ENCODE results near the gene TMEM62. TPM values are rescaled to one million over a fixed set of nuclear protein-coding genes. Genes with fewer than 3 reads are reported as not detected.

TMEM62 gene
- total and polyA plus RNA-seq, 10 of the 15 experiments (the other 5 are each of a cell fraction or from before 2014, with no cell fraction given), result 7.0 to 26.8 (median 14.9) TPM

DNA sequence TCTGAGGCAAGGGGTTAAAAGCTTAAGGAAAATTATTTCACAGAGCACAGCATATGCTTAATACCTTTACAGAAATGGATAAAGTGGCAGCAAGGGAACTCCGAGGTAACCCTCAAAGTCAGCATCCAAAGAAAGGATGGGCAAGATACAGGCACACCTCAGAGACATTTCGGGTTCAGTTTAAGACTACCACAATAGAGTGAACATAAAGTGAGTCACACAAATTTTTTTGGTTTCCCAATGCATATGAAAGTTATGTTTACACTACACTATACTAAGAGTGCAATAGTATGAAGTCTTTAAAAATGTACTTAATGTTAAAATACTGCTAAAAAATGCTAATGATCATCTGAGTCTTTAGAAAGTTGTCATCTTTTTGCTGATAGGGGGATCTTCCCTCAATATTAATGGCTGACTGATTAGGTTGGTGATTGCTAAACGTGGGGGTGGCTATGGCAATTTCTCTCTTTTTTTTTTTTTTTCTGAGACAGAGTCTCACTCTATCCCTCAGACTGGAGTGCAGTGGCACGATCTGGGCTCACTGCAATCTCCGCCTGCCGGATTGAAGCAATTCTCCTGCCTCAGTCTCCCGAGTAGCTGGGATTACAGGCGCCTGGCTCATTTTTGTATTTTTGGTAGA, 37.6 kb upstream of the TMEM62 start (continued):
- TF ChIP-seq, protein P1, sequence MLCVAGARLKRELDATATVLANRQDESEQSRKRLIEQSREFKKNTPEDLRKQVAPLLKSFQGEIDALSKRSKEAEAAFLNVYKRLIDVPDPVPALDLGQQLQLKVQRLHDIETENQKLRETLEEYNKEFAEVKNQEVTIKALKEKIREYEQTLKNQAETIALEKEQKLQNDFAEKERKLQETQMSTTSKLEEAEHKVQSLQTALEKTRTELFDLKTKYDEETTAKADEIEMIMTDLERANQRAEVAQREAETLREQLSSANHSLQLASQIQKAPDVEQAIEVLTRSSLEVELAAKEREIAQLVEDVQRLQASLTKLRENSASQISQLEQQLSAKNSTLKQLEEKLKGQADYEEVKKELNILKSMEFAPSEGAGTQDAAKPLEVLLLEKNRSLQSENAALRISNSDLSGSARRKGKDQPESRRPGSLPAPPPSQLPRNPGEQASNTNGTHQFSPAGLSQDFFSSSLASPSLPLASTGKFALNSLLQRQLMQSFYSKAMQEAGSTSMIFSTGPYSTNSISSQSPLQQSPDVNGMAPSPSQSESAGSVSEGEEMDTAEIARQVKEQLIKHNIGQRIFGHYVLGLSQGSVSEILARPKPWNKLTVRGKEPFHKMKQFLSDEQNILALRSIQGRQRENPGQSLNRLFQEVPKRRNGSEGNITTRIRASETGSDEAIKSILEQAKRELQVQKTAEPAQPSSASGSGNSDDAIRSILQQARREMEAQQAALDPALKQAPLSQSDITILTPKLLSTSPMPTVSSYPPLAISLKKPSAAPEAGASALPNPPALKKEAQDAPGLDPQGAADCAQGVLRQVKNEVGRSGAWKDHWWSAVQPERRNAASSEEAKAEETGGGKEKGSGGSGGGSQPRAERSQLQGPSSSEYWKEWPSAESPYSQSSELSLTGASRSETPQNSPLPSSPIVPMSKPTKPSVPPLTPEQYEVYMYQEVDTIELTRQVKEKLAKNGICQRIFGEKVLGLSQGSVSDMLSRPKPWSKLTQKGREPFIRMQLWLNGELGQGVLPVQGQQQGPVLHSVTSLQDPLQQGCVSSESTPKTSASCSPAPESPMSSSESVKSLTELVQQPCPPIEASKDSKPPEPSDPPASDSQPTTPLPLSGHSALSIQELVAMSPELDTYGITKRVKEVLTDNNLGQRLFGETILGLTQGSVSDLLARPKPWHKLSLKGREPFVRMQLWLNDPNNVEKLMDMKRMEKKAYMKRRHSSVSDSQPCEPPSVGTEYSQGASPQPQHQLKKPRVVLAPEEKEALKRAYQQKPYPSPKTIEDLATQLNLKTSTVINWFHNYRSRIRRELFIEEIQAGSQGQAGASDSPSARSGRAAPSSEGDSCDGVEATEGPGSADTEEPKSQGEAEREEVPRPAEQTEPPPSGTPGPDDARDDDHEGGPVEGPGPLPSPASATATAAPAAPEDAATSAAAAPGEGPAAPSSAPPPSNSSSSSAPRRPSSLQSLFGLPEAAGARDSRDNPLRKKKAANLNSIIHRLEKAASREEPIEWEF (IDR thresholded peaks at IDR 0.05; ENCODE audit: insufficient replicate concordance, low read depth, low read length), result no peak
- TF ChIP-seq BHLHE40 (IDR thresholded peaks at IDR 0.05; ENCODE audit: borderline replicate concordance in 1 of 2, low read depth in 2 of 2, low read length in 1 of 2) (no peak), GABPA (IDR thresholded peaks at IDR 0.05; ENCODE audit: low read depth) (no peak)

DNA sequence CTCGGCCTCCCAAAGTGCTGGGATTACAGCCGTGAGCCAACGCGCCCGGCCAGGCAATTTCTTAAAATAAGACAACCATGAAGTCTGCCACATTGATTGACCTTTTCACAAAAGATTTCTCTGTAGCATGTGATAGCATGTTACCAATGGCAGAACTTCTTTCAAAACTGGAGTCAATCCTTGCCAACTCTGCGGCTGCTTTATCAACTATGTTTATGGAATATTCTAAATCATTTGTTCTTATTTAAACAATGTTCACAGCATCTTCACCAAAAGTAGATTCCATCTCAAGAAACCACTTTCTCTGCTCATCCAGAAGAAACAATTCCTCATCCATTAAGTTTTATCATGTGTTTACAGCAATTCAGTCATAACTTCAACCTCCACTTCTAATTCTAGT, 37.0 kb upstream of the TMEM62 start:
- no peak for DNase-seq (ENCODE audit: low read depth, low spot score)
- Histone ChIP-seq H3K9ac (ENCODE audit: control insufficient read depth, insufficient read depth, low read length) (no peak overlapping the region), H3K79me2 (ENCODE audit: control insufficient read depth, insufficient read depth, low read length) (peaks cover 14% of the 10 kb centered on the region), H3K4me3 (no peak overlapping the region), H3K27me3 (replicated peaks in 1 of 2; ENCODE audit: control insufficient read depth in 2 of 2, insufficient read depth in 2 of 2, low read length in 1 of 2) (no peaks in the 10 kb centered on the region), H2AFZ (ENCODE audit: control insufficient read depth, low read depth, low read length) (no peak overlapping the region), H3K36me3 (ENCODE audit: control insufficient read depth in 2 of 2, insufficient read depth in 2 of 2, low read length in 1 of 2) (peaks cover 0 to 5% of the 10 kb centered on the region in 2 experiments; a peak in 2 of 4 replicates), H3K4me2 (ENCODE audit: control insufficient read depth, insufficient read depth) (no peak overlapping the region), H4K20me1 (ENCODE audit: control insufficient read depth, insufficient read depth) (no peaks in the 10 kb centered on the region), H3K27ac (ENCODE audit: control insufficient read depth, insufficient read depth) (no peak overlapping the region), H3K4me1 (ENCODE audit: control insufficient read depth, insufficient read depth, low read length) (peaks cover 6% of the 10 kb centered on the region; the same call in 1 of the 2 replicates), H3K9me3 (replicated peaks; ENCODE audit: control insufficient read depth, insufficient read depth, low read length) (no peaks in the 10 kb centered on the region)
- ChIA-PET POLR2A (interaction anchor here (0.6 kb wide), 1 partner anchor 608 kb away, joined by 3 read pairs; no protein-coding TSS in a partner anchor), CTCF (interaction anchor here (0.7 kb wide), 1 partner anchor 108 kb away, joined by 4 read pairs; no protein-coding TSS in a partner anchor), RAD21 (ENCODE audit: unreplicated experiment) (no interaction called here), SMC1A (ENCODE audit: uncharacterized antibody, unreplicated experiment) (no interaction called here)
- intact Hi-C loops (cut with micrococcal nuclease; ENCODE audit: unreplicated experiment), result no loop called here
- ATAC-seq, result no peak
- in situ Hi-C loops (cut with MboI), result no loop called here
- no TSS peak for BruUV-seq (replicated peaks)
- 99% methylated on average over 6 of the region's 6 CpGs for WGBS (ENCODE audit: insufficient coverage, insufficient replicate concordance, low lambda C conversion rate, missing lambda C conversion rate)
- FAIRE-seq, result no peak
- TF ChIP-seq SREBF2 (IDR thresholded peaks at IDR 0.05; ENCODE audit: low read length) (no peak), NFYB (IDR thresholded peaks at IDR 0.05; ENCODE audit: insufficient read depth, low read depth, low read length) (no peak), SUPT20H (IDR thresholded peaks at IDR 0.05; ENCODE audit: borderline replicate concordance, control insufficient read depth, low read depth, low read length) (no peak), EED (IDR thresholded peaks at IDR 0.05; ENCODE audit: low read depth) (no peak), STAT3 (IDR thresholded peaks at IDR 0.05; ENCODE audit: low read depth, low read length) (no peak), POU2F2 (IDR thresholded peaks at IDR 0.05; ENCODE audit: borderline replicate concordance, low read depth, low read length) (no peak), MTA2 (IDR thresholded peaks at IDR 0.05; ENCODE audit: low read depth) (no peak), BHLHE40 (IDR thresholded peaks at IDR 0.05; ENCODE audit: borderline replicate concordance in 1 of 2, low read depth in 2 of 2, low read length in 1 of 2) (no peak), ZNF274 (IDR thresholded peaks at IDR 0.05; ENCODE audit: insufficient read depth, insufficient read length) (no peak), CEBPB (IDR thresholded peaks at IDR 0.05; ENCODE audit: borderline replicate concordance in 1 of 2, low read depth in 2 of 2, low read length in 2 of 2) (no peak), IKZF2 (IDR thresholded peaks at IDR 0.05) (no peak)
- TF ChIP-seq, protein P2, sequence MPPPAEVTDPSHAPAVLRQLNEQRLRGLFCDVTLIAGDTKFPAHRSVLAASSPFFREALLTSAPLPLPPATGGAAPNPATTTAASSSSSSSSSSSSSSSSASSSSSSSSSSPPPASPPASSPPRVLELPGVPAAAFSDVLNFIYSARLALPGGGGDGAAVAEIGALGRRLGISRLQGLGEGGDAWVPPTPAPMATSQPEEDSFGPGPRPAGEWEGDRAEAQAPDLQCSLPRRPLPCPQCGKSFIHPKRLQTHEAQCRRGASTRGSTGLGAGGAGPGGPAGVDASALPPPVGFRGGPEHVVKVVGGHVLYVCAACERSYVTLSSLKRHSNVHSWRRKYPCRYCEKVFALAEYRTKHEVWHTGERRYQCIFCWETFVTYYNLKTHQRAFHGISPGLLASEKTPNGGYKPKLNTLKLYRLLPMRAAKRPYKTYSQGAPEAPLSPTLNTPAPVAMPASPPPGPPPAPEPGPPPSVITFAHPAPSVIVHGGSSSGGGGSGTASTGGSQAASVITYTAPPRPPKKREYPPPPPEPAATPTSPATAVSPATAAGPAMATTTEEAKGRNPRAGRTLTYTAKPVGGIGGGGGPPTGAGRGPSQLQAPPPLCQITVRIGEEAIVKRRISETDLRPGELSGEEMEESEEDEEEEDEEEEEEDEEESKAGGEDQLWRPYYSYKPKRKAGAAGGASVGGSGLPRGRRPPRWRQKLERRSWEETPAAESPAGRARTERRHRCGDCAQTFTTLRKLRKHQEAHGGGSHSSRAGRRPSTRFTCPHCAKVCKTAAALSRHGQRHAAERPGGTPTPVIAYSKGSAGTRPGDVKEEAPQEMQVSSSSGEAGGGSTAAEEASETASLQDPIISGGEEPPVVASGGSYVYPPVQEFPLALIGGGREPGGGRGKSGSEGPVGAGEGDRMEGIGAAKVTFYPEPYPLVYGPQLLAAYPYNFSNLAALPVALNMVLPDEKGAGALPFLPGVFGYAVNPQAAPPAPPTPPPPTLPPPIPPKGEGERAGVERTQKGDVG (CRISPR knock-in tag; IDR thresholded peaks at IDR 0.05), result no peak

Measured in GM12878 (cell line).